ENCODE results near the gene TNIP3.

- TF ChIP-seq EZH2 (IDR thresholded peaks at IDR 0.05) (no peak), POLR2AphosphoS5 (IDR thresholded peaks at IDR 0.05; ENCODE audit: borderline replicate concordance, low read depth, low read length) (no peak), FOXP2 (optimal IDR thresholded peaks at IDR 0.05; ENCODE audit: control extremely low read depth, extremely low read length, insufficient read depth) (no peak)
These were observed 75.3 kb downstream of the TNIP3 start for GRCh38 chr4:121088867-121089266.

Data from SK-N-MC (cell line).